ENCODE results near the gene PRRC1.

PRRC1 gene

DNA sequence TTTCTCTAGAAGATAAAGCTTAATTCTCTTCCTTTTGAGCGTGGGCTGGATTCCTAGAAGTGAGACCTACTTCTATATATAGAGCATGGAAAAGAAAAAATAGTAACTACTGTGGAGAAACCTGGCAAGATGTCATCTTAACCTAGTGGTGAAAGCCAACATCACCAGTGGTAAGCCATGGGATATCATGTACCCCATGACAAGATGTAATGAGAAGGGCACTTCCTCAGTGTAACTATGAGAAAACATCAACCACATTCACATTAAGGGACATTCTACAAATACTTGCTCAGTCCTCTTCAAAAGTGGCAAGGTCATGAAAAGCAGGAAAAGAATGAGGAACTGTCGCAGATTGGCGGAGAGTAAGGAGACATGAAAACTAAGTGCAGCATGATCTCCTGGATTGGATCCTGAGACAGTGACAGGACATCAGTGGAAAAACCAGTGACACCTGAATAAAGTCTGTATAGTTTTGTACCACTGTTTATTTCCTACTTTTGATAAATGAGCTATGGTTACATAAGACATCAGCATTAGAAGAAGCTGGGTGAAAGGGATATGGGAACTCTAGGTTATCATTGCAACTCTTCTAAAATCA lies 65.4 kb downstream of the PRRC1 start:
- no peak for DNase-seq

DNA sequence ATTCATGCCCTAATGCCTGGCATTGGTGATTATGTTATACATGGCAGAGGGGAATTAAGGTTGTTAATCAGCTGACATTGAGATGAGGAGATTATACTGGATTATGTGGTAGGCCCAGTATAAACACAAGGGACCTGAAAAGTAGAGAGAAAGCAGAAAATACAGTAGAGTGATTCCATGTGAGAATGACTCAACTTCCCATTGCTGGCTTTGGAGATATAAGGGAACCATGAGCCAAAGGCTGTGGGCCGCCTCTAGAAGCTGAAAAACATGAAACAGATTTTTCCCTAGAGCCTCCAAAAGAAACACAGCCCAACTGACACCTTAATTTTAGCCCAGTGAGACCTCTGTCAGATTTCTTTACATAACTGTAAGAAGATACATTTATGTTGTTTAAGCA lies 66.4 kb downstream of the PRRC1 start:
- no peak for DNase-seq

DNA sequence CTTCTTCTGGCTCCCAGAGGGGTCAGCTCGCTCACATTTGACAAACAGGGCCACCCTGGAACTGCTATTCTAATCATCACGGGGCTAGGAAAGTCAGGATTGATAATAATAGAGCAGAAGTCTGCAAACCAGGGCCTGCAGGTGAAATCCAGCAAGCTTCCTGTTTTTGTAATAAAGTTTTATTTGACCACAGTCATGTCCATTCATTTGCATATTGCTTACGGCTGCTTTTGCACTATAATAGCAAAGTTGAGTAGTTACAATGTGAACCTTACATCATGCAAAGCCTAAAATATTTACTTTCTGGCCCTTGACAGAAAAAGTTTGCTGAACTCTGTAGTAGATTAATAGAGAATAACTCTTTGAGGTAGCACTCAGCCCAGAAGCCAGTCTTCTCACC lies 68.2 kb downstream of the PRRC1 start:
- no peak for DNase-seq

DNA sequence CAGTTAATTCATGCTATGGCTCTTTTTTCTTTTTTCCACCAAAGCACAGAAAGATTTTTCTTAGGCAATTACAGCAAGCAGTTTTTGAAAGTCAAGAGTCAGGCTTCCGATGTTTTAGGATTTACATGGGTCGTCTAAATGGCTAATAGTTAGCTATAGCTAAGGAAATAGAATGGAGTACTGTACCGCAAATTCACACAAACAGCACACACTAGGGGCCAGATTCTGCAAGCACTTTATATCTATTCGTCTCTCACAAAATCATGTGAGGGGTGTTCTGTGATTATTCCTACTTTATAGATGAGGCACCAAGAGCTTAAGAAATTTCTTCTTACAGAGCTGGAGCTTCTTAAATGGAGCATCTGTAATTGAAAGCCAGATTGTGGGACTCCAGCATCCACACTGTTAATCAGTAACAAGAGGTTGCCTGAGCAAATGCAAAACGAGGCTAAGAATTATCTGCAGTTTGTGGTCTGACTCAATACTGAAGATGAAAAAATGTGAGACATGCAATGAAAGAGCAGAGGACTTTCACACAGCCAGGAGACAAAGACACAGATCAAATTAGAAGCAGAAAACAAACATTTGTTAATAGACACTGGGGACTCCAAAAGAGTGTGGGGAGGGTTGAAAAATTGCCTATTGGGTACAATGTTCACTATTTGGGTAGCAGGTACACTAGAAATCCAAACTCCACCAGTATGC lies 68.8 kb downstream of the PRRC1 start:
- no peak for DNase-seq

DNA sequence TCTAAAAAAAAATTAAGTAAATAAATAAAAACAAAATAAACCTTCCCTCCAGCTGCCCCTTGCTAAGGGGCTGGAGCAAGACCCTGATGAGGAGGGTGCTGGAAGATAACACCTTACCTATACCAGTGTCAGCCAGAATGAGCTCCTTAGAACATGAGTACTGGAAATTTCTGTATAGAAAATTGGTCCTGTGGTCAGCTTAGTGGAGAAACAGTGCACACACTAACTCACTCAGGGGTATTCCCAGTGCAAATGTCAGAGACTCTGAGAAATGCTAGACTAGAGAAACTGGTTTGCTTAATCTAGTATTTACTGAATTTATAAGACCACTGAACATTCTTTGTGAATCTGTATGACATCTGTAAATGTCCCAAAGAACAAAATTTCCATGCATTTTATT lies 69.4 kb downstream of the PRRC1 start:
- DNase-seq = no peak

DNA sequence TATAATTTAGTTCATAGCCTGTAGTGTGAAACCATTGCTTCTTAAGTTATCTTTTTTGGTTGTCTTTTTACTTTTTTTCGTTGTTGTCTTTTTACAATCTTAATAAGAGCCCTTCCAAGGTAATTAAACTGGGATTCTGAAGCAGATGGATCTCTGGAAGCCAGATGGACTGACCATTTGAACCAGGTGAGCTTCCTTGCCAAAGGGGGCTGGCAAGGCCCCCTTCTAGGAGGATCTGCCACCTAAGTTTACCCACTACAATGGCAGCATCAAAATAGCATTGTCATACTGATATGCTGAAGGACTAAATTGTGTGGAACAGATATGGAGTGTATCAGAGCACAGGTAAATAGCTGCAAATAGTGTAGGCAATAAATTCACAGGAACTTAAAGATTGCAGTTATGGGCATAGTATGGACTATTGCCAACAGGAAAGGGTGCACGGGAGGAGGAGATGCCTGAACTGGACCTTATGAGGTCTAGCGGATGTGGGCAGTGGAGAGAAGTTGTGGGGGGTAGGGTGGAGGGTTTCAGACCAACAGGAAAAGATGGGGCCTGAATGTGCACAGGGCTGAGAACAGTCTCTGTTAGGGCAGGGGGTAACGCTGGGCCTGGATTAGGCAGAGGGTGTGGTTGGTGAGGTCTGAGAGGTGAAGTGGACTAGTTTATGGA lies 69.9 kb downstream of the PRRC1 start:
- DNase-seq = no peak

DNA sequence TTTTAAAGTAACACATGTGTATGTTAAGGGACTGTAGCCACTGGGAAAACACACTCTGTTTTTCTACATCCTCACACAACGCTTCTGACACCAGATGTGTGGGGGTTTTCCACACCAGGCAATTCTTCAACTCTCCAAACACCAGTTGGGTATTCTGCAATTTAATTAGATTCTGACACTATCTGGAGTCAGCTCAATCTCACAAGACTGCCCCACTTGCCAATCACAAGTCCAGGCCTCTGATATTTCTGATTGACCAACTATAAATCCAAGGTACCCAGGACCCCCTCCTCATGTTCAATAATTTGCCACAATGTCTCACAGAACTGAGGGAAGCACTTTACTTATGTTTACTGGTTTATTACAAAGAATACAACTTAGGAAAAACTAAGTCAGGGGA lies 70.9 kb downstream of the PRRC1 start:
- no peak for DNase-seq

DNA sequence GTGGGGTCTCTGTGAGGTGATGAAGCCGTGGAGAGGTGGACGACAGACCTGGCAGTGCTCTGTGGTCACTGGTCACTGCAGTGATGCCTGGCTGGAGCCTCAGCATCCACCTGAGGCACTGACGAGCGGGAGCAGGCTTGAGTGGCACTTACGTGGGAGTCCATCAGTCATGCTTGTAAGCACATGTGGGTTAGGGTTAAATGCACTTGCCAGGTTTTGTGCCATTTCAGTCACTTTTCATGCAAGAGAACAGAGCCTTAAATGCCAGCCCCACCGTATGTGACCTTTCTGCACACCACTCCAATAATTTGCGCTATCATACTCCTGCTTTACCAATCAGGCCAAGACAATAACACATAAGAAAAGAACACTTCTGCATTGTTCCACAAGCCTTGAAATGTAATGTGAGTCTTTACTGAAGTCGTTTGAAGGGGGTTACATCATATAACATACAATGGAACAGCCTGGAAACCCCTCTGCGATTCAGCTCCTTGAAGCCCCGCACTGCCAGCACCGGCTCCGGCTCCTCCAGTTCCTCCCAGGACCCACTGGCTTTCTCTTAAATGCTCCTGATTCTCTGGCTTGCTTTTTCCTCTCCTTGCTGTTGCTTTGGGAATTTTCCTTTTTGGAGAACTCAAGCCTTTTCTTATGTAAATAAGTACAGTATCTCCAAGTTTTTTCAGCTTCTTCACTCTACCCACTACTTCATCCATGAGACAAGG lies 72.0 kb downstream of the PRRC1 start:
- no peak for DNase-seq

DNA sequence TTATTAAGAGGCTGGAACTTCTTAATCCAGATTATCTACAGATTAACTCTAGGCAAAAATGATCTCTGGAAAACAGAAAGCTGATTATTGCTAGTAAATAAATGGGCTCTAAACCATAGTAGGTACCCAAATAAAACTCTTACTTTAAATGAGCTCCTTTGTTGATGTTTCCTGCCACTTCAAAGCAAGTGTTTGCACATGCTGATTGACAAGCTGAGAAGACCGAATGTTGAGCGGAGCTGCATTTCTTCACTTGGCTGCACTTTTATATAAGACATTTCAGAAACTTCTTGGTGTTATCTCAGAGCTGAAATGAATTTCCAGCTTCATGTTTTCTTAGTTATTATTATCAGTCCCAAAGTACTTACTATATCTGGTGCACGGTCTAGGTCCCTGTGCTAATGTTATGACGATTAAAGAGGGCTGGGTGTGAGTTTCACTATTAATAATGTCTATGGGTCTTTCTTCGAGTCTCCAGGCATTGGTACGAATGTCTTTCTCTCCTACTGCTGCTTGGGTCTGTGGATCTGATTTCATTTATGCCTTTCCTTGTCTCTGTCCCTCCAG lies 72.8 kb downstream of the PRRC1 start:
- DNase-seq = no peak

DNA sequence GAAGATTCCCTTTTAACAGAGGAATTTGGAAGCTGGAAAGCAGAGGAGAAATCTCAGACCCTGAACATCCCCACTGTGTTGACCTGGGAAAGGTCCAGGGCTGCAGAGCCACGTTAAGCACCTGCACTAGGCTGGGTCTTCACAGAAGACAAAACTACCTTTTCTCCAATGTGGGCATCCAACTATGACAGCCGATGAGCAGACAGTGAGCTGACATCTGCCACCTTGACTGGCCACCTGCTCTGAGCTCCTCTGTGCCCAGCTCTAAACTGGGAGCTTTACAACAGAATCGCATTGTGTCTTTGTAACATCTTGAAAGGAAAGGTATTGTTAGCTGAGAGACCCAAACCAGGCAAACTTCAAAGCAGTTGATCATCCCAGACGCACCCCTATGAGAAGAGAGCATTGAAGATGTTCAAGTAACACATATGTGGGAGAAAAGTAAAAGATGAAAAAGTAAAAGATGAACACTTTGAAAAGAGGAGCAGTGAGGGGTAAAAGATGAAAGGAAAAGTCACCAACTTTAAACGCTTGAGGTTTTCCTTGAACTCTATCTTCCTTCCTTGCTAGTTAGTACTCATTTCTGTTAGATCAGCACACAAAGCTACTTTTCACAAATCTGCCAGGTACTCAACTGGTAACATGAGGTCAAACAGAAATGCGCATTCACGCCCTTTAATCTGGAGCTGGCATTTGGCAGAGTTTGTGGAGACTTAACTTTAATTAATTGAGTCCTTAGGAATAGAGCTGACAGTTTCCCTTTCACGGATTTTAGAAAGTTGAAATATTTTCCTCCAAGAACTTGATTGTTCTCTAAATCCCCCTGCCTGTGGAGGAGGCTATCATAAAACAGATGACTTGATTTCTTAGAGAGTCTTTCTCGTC lies 78.3 kb downstream of the PRRC1 start:
- DNase-seq = no peak

DNA sequence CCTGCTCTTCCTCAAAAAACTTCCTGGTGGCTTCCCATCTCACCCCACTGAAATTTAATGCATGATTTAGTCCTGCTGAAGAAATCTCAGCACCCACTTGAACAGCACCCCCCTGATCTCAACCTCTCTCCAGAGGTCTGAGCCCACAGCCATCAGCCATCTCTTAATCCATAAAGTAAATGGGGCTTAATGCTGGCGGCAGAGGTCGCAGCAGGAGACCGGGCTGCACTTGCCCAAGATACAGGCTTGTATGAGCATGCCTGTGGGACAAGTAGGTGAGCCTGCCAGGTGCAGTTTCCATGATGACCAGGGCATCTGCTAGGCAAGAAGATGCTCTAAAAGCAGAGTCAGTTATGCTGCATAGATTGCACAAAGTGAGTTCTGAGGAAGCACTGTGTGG lies 79.1 kb downstream of the PRRC1 start:
- DNase-seq = peak; percentile 24

DNA sequence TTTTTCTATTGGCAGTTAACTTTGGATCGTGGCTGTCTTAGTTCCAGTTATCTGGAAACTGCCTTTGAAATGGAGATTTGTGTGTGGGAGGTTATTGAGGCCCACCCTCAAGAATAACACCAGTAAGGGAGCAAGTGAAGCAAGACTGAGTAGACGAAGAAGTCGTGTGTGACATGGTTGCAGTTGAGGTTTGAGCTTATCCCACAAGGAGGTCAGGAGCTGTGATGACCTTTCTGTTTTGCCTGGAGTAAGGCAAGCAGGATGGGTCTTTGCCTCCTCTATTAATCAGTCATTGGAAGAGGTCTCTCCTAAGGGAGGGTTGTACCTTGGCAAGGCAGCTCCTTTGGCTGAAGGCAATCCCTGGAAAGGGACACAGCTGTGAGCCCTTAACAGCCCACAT lies 81.9 kb downstream of the PRRC1 start:
- no peak for DNase-seq

DNA sequence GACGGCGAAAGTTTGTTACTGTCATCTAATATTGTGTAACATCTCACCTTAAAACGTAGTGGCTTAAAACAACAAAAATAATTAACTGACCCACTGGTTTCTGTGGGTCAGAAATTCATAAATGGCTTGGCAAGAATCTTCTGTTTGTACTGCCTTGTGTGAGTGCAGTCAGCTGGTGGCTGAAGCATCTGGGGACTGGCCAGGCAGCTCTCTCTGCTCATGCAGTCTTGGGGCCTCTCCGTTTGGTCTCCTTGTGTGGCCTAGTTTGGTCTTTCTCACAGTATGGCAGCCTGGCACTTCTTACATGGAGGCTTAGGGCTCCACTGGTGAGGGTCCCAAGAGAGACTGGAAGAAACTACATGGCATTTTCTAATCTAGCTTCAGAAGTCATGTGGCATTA lies 82.4 kb downstream of the PRRC1 start:
- DNase-seq = no peak

DNA sequence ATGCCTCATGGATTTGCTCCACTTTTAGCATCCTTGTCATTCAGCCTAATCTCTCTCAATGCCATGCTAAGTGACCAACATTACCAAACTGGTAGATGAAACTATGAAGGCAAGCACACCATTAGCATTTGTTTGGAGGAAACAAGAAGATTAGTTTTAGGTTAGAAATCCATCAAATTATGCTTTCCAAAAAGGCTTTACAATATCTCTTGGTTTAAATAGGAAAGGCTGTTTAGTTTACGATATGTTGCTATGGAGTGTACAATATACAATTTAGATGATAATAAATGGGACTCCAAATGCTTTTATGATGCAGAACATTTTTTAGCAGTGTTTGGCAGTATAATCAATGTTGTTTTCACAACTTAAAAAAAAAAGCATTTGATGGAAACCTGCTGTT lies 83.7 kb downstream of the PRRC1 start:
- no peak for DNase-seq

DNA sequence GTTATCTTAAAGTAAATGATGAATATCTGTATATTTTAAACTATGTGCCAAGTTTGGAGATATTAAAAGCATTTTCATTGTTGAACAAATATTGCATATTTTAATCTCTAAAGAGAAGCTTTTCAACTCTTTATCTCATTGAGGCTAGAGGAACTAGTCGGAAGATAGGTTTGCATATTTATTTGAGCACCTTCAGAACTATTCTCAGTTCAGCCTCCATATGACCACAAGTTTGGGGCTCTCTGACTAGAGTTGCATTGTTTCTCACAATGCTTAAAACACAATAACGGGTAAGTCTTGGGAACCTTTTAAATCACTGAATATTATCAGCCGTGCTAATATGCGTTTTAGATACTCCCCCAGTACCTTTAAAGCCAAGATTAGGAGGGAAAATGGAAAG lies 84.2 kb downstream of the PRRC1 start:
- DNase-seq = no peak

DNA sequence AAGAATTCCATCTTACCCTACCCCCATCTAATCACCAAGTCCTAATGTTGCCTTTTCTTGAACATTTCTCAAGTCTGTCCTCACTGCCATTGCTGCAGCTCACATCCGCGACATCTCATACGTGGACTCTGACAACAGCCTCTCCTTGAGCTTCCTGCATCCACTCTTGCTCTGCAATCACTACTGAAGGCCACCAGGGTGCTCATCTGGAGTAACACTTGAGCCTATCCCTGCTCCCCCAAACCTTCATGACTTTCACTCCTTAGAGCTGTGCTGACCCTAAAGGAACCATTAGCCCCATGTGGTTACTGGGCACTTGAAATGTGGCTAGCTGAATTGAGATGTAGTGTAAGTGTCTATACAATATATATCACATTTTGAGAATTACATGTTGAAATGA lies 85.0 kb downstream of the PRRC1 start:
- DNase-seq = no peak

DNA sequence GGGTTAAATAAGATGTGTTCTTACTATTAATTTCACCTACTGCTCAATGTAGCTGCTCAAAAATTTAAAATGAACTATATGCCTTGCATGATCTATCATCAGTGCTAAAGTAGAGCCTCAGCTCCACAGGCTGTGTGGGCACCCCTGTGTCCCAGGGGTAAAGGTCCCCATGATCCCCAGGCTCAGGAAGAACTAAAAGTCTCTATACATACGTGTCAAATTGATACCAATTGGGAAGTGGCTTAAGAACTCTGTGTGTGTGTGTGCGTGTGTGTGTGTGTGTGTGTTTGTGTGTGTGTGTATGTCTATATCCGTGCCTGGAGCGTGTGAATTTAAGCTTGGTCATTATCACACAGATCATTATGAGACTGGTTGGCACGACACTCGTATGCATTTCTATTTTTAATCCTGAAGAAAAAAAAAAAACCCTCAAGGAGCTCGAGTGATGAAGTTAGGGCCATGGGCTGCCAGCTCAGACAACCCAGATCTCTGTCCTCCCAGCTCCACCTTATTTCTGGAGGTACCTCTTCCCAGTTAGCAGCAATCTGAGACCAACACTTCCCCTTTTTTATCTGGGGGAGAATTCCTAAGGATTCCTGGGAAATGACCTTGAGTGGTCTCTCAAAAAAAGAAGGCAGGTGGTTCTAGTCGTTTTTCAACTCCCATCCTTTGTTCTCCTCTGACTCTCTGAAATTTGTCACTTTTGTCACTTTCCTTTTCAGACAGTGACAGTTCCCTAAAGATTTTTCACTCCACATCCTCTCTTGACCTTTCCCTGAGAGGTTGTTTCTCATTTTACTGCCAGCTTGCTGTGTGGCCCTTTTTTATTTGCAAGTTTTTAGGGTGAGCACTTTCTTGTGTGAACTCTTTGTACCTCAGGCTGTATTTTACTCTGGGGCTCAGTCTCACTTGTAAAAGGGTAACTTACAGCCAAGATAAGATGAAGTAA lies 85.7 kb downstream of the PRRC1 start:
- DNase-seq = no peak

All from NCI-H510A (cell line).